ENCODE results near the gene EPS15. TPM values are rescaled to one million over a fixed set of nuclear protein-coding genes. Genes with fewer than 3 reads are reported as not detected.
A peak's percentile ranks its signal among the peaks of the same experiment; 100 is the strongest.

The EPS15 gene
- 51.2 and 57.2 TPM in 2 replicates for total RNA-seq (2021; fragmentation: NEBNext Ultra II Directional; extraction: Animal tissue kit (Norgen Biotek cat#: 25700))
- polyA plus RNA-seq (2011; rRNA removed): 11.5 and 15.9 TPM in 2 replicates
- polyA plus RNA-seq (2011; cell fraction: cytosol; rRNA removed): 27.7 TPM
- polyA plus RNA-seq (2011; cell fraction: nucleus; rRNA removed): 11.7 TPM
- polyA plus RNA-seq (2012, experiment 1 of 2): 20.3 to 36.4 TPM (median 22.5 TPM) in 4 replicates
- 1.5 TPM for polyA plus RNA-seq (2012, experiment 2 of 2)
- 34.0 TPM for polyA plus RNA-seq (2013, experiment 1 of 2)
- polyA plus RNA-seq (2013, experiment 2 of 2): 32.8 TPM
- polyA minus RNA-seq (2011; rRNA and poly(A)+ RNA removed): 36.5 and 47.3 TPM in 2 replicates
- 29.7 TPM for polyA minus RNA-seq (2011; cell fraction: cytosol; rRNA and poly(A)+ RNA removed)
- 56.1 TPM for polyA minus RNA-seq (2011; cell fraction: nucleus; rRNA and poly(A)+ RNA removed)
- long read RNA-seq, experiment 1, partial matches to known transcripts: 9 of 19 reads
- long read RNA-seq, experiment 1, other reads (novel, unspliced or antisense): 10 of 19 reads
- long read RNA-seq, experiment 2, full-length matches to known transcripts: 2 of 5 reads
- long read RNA-seq, experiment 2, partial matches to known transcripts: 0 of 5 reads
- long read RNA-seq, experiment 2, other reads (novel, unspliced or antisense): 3 of 5 reads

GRCh38 chr1:51519048-51519864 lies at the start of gene EPS15:
Gene EPS15, minus strand, starts transcription at chr1:51519266. Its CDS starts 35 bp downstream, at chr1:51519231.
- Histone ChIP-seq H3K14ac (ENCODE audit: insufficient read length) (no peak within 1 kb of the TSS), H3K23ac (ENCODE audit: insufficient read length) (no peak within 1 kb of the TSS), H3K4me1 (replicated peaks in 1 of 4; ENCODE audit: control insufficient read depth in 3 of 4, insufficient read depth in 4 of 4, low read length in 3 of 4) (no peaks in the 10 kb centered on the region; a peak in 2 of 7 replicates), H3K18ac (ENCODE audit: extremely low read depth, low read length) (peak within 1 kb of the TSS; percentile 27; the same call in 1 of the 2 replicates), H2BK12ac (ENCODE audit: low read depth, low read length) (no peak within 1 kb of the TSS), H3K27ac (ENCODE audit: low read depth, low read length) (peak within 1 kb of the TSS; percentile 53; the same call in 1 of the 2 replicates), H3K9ac (replicated peaks in 1 of 4; ENCODE audit: extremely low read depth in 1 of 4, low read depth in 3 of 4, low read length in 3 of 4) (peak within 1 kb of the TSS; percentile 52 to 73 (median 68)), H3K4me3 (ENCODE audit: extremely low read depth in 1 of 4, insufficient read depth in 2 of 4, low read depth in 3 of 4, low read length in 4 of 4) (peak within 1 kb of the TSS; percentile 83 to 97 (median 93)), H2BK5ac (ENCODE audit: low read depth, low read length) (0 out of 2 replicates have a peak within 1 kb of the TSS, but pooled peaks have one; percentile 62), H3K36me3 (ENCODE audit: control insufficient read depth in 2 of 4, insufficient read depth in 4 of 4, low read length in 3 of 4) (no peaks in the 10 kb centered on the region), H3K56ac (replicated peaks; ENCODE audit: insufficient read length, low read depth, low read length) (peak within 1 kb of the TSS; percentile 35), H3K23me2 (ENCODE audit: low read depth, low read length) (peaks cover 9% of the 10 kb centered on the region; the same call in 1 of the 2 replicates), H4K20me1 (replicated peaks in 1 of 2; ENCODE audit: control insufficient read depth in 1 of 2, insufficient read depth in 2 of 2, low read length in 2 of 2) (no peaks in the 10 kb centered on the region), H2BK20ac (ENCODE audit: low read length) (no peak within 1 kb of the TSS), H3K79me1 (ENCODE audit: low read depth, low read length) (no peaks in the 10 kb centered on the region), H3K4me2 (ENCODE audit: insufficient read depth in 1 of 2, low read depth in 2 of 2, low read length in 2 of 2) (peak within 1 kb of the TSS; percentile 82 to 97), H2BK15ac (ENCODE audit: low read length) (0 out of 2 replicates have a peak within 1 kb of the TSS, but pooled peaks have one; percentile 77), H3K79me2 (ENCODE audit: control insufficient read depth in 1 of 2, insufficient read depth in 2 of 2, low read length in 2 of 2) (peaks cover 5 to 37% of the 10 kb centered on the region in 2 experiments; a peak in 3 of 4 replicates), H3K4ac (replicated peaks; ENCODE audit: insufficient read length, low read depth, low read length) (no peak within 1 kb of the TSS), H2BK120ac (replicated peaks; ENCODE audit: low read depth, low read length) (no peak within 1 kb of the TSS), H3K27me3 (replicated peaks in 1 of 4; ENCODE audit: control insufficient read depth in 3 of 4, extremely low read depth in 1 of 4, insufficient read depth in 3 of 4, low read length in 3 of 4) (no peaks in the 10 kb centered on the region), H2AFZ (ENCODE audit: low read length) (peak within 1 kb of the TSS; percentile 23; the same call in 1 of the 2 replicates), H2AK5ac (ENCODE audit: low read depth, low read length) (no peak within 1 kb of the TSS), H3K9me3 (ENCODE audit: insufficient read depth in 2 of 2, low read depth in 1 of 2, low read length in 1 of 2) (no peaks in the 10 kb centered on the region), H4K91ac (replicated peaks; ENCODE audit: insufficient read length, low read length) (no peak within 1 kb of the TSS), H4K5ac (ENCODE audit: insufficient read length, low read depth, low read length) (peak within 1 kb of the TSS; percentile 87), H4K8ac (ENCODE audit: extremely low read depth, insufficient read depth, low read length) (peak within 1 kb of the TSS; percentile 93)
- ChIA-PET POLR2A (ENCODE audit: partially characterized antibody) (interaction anchor here (0.8 to 2.0 kb wide), 7 partner anchors 10 to 225 kb away, joined by 3 to 6 read pairs (median 3); partner anchors contain the start of gene OSBPL9), CTCF (ENCODE audit: partially characterized antibody) (no interaction called here)
- FAIRE-seq (no peak), DNase-seq (ENCODE audit: low read depth in 1 of 2, low spot score in 2 of 2) (peak in 1 of 2 experiments; percentile 91)
- WGBS, 2 experiments (ENCODE audit: extremely low coverage in 1 of 2, insufficient coverage in 1 of 2, insufficient read length in 1 of 2, insufficient replicate concordance in 2 of 2, low coverage in 1 of 2, low lambda C conversion rate in 2 of 2, missing lambda C conversion rate in 1 of 2): 9% methylated on average over 17 of the region's 56 CpGs; no CpG with 5 or more reads in 1 of the 2 experiments
- TF ChIP-seq RFX5 (IDR thresholded peaks at IDR 0.05; ENCODE audit: borderline replicate concordance, low read depth, low read length): peak; percentile 71; the same call in 1 of the 2 replicates
- TF ChIP-seq E2F6 (IDR thresholded peaks at IDR 0.05): peak; percentile 18; the same call in 1 of the 2 replicates
- peak; percentile 57 for TF ChIP-seq PHF8 (conservative IDR thresholded peaks at IDR 0.05; ENCODE audit: low read depth, low read length)
- TF ChIP-seq MAFK (IDR thresholded peaks at IDR 0.05; ENCODE audit: low read depth, low read length): no peak
- TF ChIP-seq SUZ12 (IDR thresholded peaks at IDR 0.05; ENCODE audit: low read length): no peak
- no peak for TF ChIP-seq RXRA (IDR thresholded peaks at IDR 0.05; ENCODE audit: insufficient read depth, low read depth, low read length)
- peak; percentile 99 for TF ChIP-seq SP1 (IDR thresholded peaks at IDR 0.05; ENCODE audit: low read depth, low read length)

Data from H1 (cell line).